Progenitor cell of endocrine pancreas (in vitro differentiated cells): ENCODE measurements around the gene NDUFB8. TPM values are rescaled to one million over a fixed set of nuclear protein-coding genes. Genes with fewer than 3 reads are reported as not detected.

Experiments
- DNase-seq: peaks from one replicate; pipeline ENCODE4 v3.0.0; 2021; ENCODE audit warnings: low spot score; ENCODE audit not compliant: unreplicated experiment
- H3K27ac Mint-ChIP-seq: 2 replicates; pipeline ENCODE4 v1.8.0; 2021; ENCODE audit warnings: mild to moderate bottlenecking, moderate library complexity, mixed read lengths
- H3K27me3 Mint-ChIP-seq: 2 replicates; pipeline ENCODE4 v1.8.0; 2021; ENCODE audit warnings: mixed read lengths
- H3K36me3 Mint-ChIP-seq: 2 replicates; pipeline ENCODE4 v1.8.0; 2022; ENCODE audit warnings: mixed read lengths; ENCODE audit not compliant: insufficient read depth
- H3K4me1 Mint-ChIP-seq: 2 replicates; pipeline ENCODE4 v1.8.0; 2021; ENCODE audit warnings: low read depth, mixed read lengths
- H3K4me3 Mint-ChIP-seq: 2 replicates; pipeline ENCODE4 v1.8.0; 2021; ENCODE audit warnings: low read depth, mild to moderate bottlenecking, moderate library complexity, mixed read lengths
- H3K9me3 Mint-ChIP-seq: 2 replicates; pipeline ENCODE4 v1.8.0; 2021; ENCODE audit warnings: low read depth, mixed read lengths
- CTCF ChIP-seq: fragments of 200-600 bp; sonication (generic); IDR thresholded peaks from one replicate; pipeline ENCODE4 v1.5.0; 2021; ENCODE audit warnings: antibody characterized with exemption, mild to moderate bottlenecking; ENCODE audit not compliant: unreplicated experiment
- total RNA-seq: library from RNA; stranded (reverse); gene quantifications from 2 replicates; pipeline ENCODE4 v1.2.1, GENCODE V29; 2021

NDUFB8 gene
- total RNA-seq, 1 donor from 2014 or later: 159 TPM

GRCh38 chr10:100570506-100570905, 40.8 kb upstream of the NDUFB8 start:
- no peaks in the 10 kb centered on the region for H3K36me3 Mint-ChIP-seq
- peaks cover 16% of the 10 kb centered on the region for H3K27me3 Mint-ChIP-seq
- no peaks in the 10 kb centered on the region for H3K9me3 Mint-ChIP-seq
- TF ChIP-seq CTCF: no peak
- no peak overlapping the region for H3K4me3 Mint-ChIP-seq
- DNase-seq: no peak
- H3K27ac Mint-ChIP-seq: no peak overlapping the region
- no peaks in the 10 kb centered on the region for H3K4me1 Mint-ChIP-seq

- DNase-seq: no peak
- Mint-ChIP-seq H3K36me3 (no peaks in the 10 kb centered on the region), H3K9me3 (no peaks in the 10 kb centered on the region), H3K27ac (no peak overlapping the region), H3K4me3 (no peak overlapping the region), H3K27me3 (peaks cover 13% of the 10 kb centered on the region), H3K4me1 (no peaks in the 10 kb centered on the region)
- TF ChIP-seq CTCF: peak; percentile 30
Measured at GRCh38 chr10:100569687-100570481, 40.2 kb upstream of the NDUFB8 start.

DNA sequence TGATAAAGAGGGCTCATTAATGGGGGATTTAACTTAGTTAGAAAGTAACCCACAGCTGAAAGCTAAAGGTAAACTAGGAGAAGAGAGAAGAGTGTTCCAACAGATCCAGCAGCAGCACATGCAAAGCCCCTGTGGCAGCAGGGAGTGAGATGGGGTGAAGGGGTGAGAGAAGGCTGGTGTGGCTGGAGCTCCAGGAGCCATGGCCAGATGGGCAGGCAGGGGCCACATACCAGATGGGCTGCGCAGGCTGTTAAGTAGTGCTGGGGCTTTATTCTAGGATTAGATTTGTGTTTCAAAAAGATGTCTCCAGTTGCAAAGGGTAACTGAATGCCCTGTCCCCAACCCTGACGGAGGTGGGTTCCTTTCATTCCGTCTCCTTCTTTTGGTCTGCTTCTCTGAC, 39.2 kb upstream of the NDUFB8 start:
- H3K9me3 Mint-ChIP-seq: no peaks in the 10 kb centered on the region
- no peaks in the 10 kb centered on the region for H3K36me3 Mint-ChIP-seq
- no peaks in the 10 kb centered on the region for H3K4me1 Mint-ChIP-seq
- H3K4me3 Mint-ChIP-seq: no peak overlapping the region
- H3K27ac Mint-ChIP-seq: no peak overlapping the region
- DNase-seq: no peak
- H3K27me3 Mint-ChIP-seq: peaks cover 9% of the 10 kb centered on the region
- no peak for TF ChIP-seq CTCF

- Mint-ChIP-seq H3K4me1 (no peaks in the 10 kb centered on the region), H3K9me3 (no peaks in the 10 kb centered on the region), H3K27ac (no peak overlapping the region), H3K27me3 (peaks cover 2% of the 10 kb centered on the region), H3K4me3 (no peak overlapping the region), H3K36me3 (no peaks in the 10 kb centered on the region)
- DNase-seq: no peak
- no peak for TF ChIP-seq CTCF
Measured at GRCh38 chr10:100567826-100568225, 38.2 kb upstream of the NDUFB8 start.

DNA sequence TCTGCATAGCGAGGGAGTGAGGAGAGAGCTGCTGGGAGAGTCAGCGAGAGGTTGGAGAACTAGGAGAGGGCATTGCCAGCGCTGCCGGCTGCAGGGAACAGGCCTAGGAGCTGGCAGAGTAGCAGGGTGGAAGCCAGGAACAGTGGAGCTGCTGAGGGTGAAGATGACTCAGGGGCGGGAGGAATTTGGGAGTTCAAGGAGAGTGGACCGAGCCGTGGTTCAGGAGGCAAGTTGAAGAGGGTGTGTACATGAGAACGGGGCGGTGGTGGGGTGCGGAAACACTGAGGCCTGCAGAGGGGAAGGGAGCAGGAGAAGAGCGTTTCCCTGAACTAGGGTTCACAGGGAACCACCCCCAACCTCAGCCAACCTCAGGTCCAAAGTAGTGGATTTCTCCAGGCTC, 37.6 kb upstream of the NDUFB8 start:
- Mint-ChIP-seq H3K4me1 (no peaks in the 10 kb centered on the region), H3K9me3 (no peaks in the 10 kb centered on the region), H3K36me3 (no peaks in the 10 kb centered on the region), H3K27ac (no peak overlapping the region), H3K27me3 (no peaks in the 10 kb centered on the region), H3K4me3 (no peak overlapping the region)
- no peak for DNase-seq
- TF ChIP-seq CTCF: no peak
